ENCODE results near the gene ZNF358. TPM values are rescaled to one million over a fixed set of nuclear protein-coding genes. Genes with fewer than 3 reads are reported as not detected.

Gene ZNF358
- total RNA-seq, 1 donor from 2014 or later: 56.9 TPM

- ATAC-seq (peak; percentile 76), DNase-seq (peak; percentile 71)
- H3K9me3 ChIP-seq: no peaks in the 10 kb centered on the region
- intact Hi-C loops (cut with DNase I): no loop called here
- no peaks in the 10 kb centered on the region for H3K27me3 ChIP-seq
- TF ChIP-seq, protein P1, sequence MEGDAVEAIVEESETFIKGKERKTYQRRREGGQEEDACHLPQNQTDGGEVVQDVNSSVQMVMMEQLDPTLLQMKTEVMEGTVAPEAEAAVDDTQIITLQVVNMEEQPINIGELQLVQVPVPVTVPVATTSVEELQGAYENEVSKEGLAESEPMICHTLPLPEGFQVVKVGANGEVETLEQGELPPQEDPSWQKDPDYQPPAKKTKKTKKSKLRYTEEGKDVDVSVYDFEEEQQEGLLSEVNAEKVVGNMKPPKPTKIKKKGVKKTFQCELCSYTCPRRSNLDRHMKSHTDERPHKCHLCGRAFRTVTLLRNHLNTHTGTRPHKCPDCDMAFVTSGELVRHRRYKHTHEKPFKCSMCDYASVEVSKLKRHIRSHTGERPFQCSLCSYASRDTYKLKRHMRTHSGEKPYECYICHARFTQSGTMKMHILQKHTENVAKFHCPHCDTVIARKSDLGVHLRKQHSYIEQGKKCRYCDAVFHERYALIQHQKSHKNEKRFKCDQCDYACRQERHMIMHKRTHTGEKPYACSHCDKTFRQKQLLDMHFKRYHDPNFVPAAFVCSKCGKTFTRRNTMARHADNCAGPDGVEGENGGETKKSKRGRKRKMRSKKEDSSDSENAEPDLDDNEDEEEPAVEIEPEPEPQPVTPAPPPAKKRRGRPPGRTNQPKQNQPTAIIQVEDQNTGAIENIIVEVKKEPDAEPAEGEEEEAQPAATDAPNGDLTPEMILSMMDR (IDR thresholded peaks at IDR 0.05): no peak
- peaks cover 52% of the 10 kb centered on the region for H3K36me3 ChIP-seq
- H3K4me1 ChIP-seq: no peaks in the 10 kb centered on the region
- H3K4me3 ChIP-seq: no peak overlapping the region
- H3K27ac ChIP-seq: peak overlapping the region; percentile 58
These were observed 28.7 kb downstream of the ZNF358 start for GRCh38 chr19:7544626-7545025.

GRCh38 chr19:7545300-7545699 lies 29.4 kb downstream of the ZNF358 start:
- Histone ChIP-seq H3K36me3 (peaks cover 52% of the 10 kb centered on the region), H3K27ac (peak overlapping the region; percentile 58), H3K9me3 (no peaks in the 10 kb centered on the region), H3K27me3 (no peaks in the 10 kb centered on the region), H3K4me1 (no peaks in the 10 kb centered on the region), H3K4me3 (no peak overlapping the region)
- intact Hi-C loops (cut with DNase I): no loop called here
- ATAC-seq (no peak), DNase-seq (peak; percentile 29)
- TF ChIP-seq, protein P1 (IDR thresholded peaks at IDR 0.05): no peak

DNA sequence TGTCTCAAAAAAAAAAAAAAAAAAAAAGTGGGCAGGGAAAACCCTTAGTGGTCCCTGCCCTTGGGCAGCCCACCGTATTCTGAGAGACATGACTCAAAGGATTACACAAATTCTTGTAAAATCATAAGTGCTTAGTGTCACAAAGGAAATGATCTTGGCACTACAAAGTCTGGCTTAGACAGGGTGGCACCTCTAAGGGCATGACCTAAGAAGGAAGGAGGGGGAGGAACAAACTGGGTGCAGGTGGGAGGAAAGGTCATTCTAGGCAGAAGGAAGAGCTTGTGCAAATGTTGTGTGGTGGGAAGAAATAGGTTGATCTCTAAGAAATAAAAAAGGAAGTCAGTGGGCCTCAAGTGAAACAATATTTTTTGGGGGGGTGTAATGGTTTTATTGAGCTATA lies 30.0 kb downstream of the ZNF358 start:
- Histone ChIP-seq H3K4me3 (no peak overlapping the region), H3K4me1 (no peaks in the 10 kb centered on the region), H3K36me3 (peaks cover 52% of the 10 kb centered on the region), H3K27ac (no peak overlapping the region), H3K27me3 (no peaks in the 10 kb centered on the region), H3K9me3 (no peaks in the 10 kb centered on the region)
- intact Hi-C loops (cut with DNase I): no loop called here
- TF ChIP-seq, protein P1 (IDR thresholded peaks at IDR 0.05): no peak
- no peak for DNase-seq
- ATAC-seq: peak; percentile 62

DNA sequence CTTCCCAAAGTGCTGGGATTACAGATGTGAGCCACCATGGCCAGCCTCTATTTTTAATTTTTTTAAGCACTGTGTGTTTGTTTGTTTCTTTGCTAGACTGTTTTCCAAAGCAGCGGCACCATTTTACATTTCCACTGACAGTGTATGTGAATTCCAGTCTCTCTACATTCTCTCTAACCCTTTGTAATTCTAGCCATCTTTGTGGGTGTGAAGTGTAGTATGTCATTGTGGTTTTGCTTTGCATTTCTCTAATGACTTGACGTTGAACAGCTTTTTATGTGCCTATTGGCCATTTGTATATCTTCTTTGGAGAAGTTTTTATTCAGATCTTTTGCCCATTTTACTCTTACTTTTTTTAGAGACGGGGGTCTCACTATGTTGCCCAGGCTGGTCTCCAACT lies 31.3 kb downstream of the ZNF358 start:
- Histone ChIP-seq H3K9me3 (no peaks in the 10 kb centered on the region), H3K4me1 (no peaks in the 10 kb centered on the region), H3K27ac (no peak overlapping the region), H3K36me3 (peaks cover 47% of the 10 kb centered on the region), H3K27me3 (no peaks in the 10 kb centered on the region), H3K4me3 (no peak overlapping the region)
- TF ChIP-seq, protein P1 (IDR thresholded peaks at IDR 0.05): no peak
- ATAC-seq (no peak), DNase-seq (no peak)
- intact Hi-C loops (cut with DNase I): no loop called here

DNA sequence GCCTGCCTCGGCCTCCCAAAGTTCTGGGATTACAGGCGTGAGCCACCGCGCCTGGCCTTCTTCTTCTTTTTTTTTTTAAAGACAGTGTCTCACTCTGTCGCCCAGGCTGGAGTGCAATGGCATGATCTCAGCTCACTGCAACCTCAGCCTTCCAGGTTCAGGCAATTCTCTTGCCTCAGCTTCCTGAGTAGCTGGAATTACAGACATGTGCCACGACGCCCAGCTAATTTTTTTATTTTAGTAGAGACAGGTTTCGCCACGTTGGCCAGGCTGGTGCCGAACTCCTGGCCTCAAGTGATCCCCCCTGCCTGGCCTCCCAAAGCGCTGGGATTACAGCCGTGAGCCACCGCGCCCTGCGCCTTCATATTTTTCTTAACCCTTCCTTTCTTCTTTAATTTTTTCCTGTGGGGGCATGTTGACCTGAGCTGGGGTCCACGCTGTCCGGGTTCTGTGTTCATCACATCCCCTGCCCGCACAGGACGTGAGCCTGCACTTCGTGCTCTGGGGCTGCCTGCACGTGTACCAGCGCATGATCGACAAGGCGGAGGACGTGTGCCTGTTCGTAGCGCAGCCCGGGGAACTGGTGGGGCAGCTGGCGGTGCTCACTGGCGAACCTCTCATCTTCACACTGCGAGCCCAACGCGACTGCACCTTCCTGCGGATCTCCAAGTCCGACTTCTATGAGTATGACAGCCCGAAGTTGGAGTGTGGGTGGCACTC lies 33.7 kb downstream of the ZNF358 start:
- DNase-seq (peak; percentile 62), ATAC-seq (no peak)
- Histone ChIP-seq H3K4me1 (no peaks in the 10 kb centered on the region), H3K27ac (no peak overlapping the region), H3K9me3 (no peaks in the 10 kb centered on the region), H3K27me3 (no peaks in the 10 kb centered on the region), H3K4me3 (no peak overlapping the region), H3K36me3 (peaks cover 48% of the 10 kb centered on the region)
- intact Hi-C loops (cut with DNase I): no loop called here
- TF ChIP-seq, protein P1 (IDR thresholded peaks at IDR 0.05): no peak
